NCI-H1105 treated with DMSO at 0.1 percent for 48 hours (cell line): ENCODE measurements around the gene CPNE2.
"Not testable (repeated sequence)": the region's sequence is repeated elsewhere in the genome, so short reads cannot be mapped to it uniquely, and the experiment has no call there.

Experiments
- DNase-seq: peaks from one replicate; lab custom pipeline; 2025; lab: John Stamatoyannopoulos, UW

Gene CPNE2

GRCh38 chr16:57091975-57092785 lies at the start of gene CPNE2:
CPNE2 (plus strand) TSS chr16:57092583; CDS start chr16:57110743, 18,160 bp downstream.
- peak; percentile 12 for DNase-seq

- DNase-seq: no peak
Measured at GRCh38 chr16:57043248-57043647, 49.1 kb upstream of the CPNE2 start.

- no peak for DNase-seq
Measured at GRCh38 chr16:57044931-57045693, 47.3 kb upstream of the CPNE2 start.

GRCh38 chr16:57045694-57046381 lies 46.5 kb upstream of the CPNE2 start:
- DNase-seq: no peak

- no peak for DNase-seq
Measured at GRCh38 chr16:57048095-57048494, 44.3 kb upstream of the CPNE2 start.

- no peak for DNase-seq
Measured at GRCh38 chr16:57049678-57050077, 42.7 kb upstream of the CPNE2 start.

- no peak for DNase-seq
Measured at GRCh38 chr16:57051696-57052228, 40.6 kb upstream of the CPNE2 start.

- DNase-seq: no peak
Measured at GRCh38 chr16:57053206-57053605, 39.2 kb upstream of the CPNE2 start.

- no peak for DNase-seq
Measured at GRCh38 chr16:57054338-57054737, 38.0 kb upstream of the CPNE2 start.

- DNase-seq: no peak
Measured at GRCh38 chr16:57054771-57055170, 37.6 kb upstream of the CPNE2 start.

- no peak for DNase-seq
Measured at GRCh38 chr16:57055671-57056070, 36.7 kb upstream of the CPNE2 start.

GRCh38 chr16:57058291-57058861 lies 34.0 kb upstream of the CPNE2 start:
- DNase-seq: no peak

GRCh38 chr16:57060323-57061083 lies 31.9 kb upstream of the CPNE2 start:
- no peak for DNase-seq

GRCh38 chr16:57061084-57061905 lies 31.1 kb upstream of the CPNE2 start:
- DNase-seq: no peak

- no peak for DNase-seq
Measured at GRCh38 chr16:57062329-57062728, 30.1 kb upstream of the CPNE2 start.

GRCh38 chr16:57063189-57063588 lies 29.2 kb upstream of the CPNE2 start:
- DNase-seq: not testable (repeated sequence)

- DNase-seq: no peak
Measured at GRCh38 chr16:57064995-57065394, 27.4 kb upstream of the CPNE2 start.

- DNase-seq: no peak
Measured at GRCh38 chr16:57066625-57067024, 25.8 kb upstream of the CPNE2 start.

- DNase-seq: no peak
Measured at GRCh38 chr16:57067347-57067746, 25.0 kb upstream of the CPNE2 start.

GRCh38 chr16:57069053-57069452 lies 23.3 kb upstream of the CPNE2 start:
- DNase-seq: no peak
